Kidney glomerular epithelial cell (primary cell): ENCODE results near the gene CXXC5.
A peak's percentile ranks its signal among the peaks of the same experiment; 100 is the strongest.

ENCODE experiments used
- DNase-seq: peaks from one replicate; lab custom pipeline; 2025; lab: John Stamatoyannopoulos, UW

The CXXC5 gene

GRCh38 chr5:139666551-139666950 lies 18.4 kb downstream of the CXXC5 start:
- no peak for DNase-seq

GRCh38 chr5:139667001-139667729 lies 19.0 kb downstream of the CXXC5 start:
- no peak for DNase-seq

GRCh38 chr5:139667730-139668063 lies 19.5 kb downstream of the CXXC5 start:
- DNase-seq: no peak

GRCh38 chr5:139668064-139668880 lies 20.1 kb downstream of the CXXC5 start:
- no peak for DNase-seq

- no peak for DNase-seq
Measured at GRCh38 chr5:139668924-139669661, 20.9 kb downstream of the CXXC5 start.

GRCh38 chr5:139669662-139670368 lies 21.7 kb downstream of the CXXC5 start:
- no peak for DNase-seq

GRCh38 chr5:139670369-139671095 lies 22.4 kb downstream of the CXXC5 start:
- no peak for DNase-seq

- DNase-seq: no peak
Measured at GRCh38 chr5:139671096-139671841, 23.1 kb downstream of the CXXC5 start.

GRCh38 chr5:139675213-139675612 lies 27.1 kb downstream of the CXXC5 start:
- no peak for DNase-seq

GRCh38 chr5:139675825-139676224 lies 27.7 kb downstream of the CXXC5 start:
- DNase-seq: no peak

- no peak for DNase-seq
Measured at GRCh38 chr5:139676406-139676805, 28.3 kb downstream of the CXXC5 start.

GRCh38 chr5:139676951-139677735 lies 29.0 kb downstream of the CXXC5 start:
- DNase-seq: peak; percentile 67

GRCh38 chr5:139677736-139678613 lies 29.8 kb downstream of the CXXC5 start:
- DNase-seq: no peak

GRCh38 chr5:139678751-139679750 lies 30.9 kb downstream of the CXXC5 start:
- no peak for DNase-seq

- no peak for DNase-seq
Measured at GRCh38 chr5:139680368-139681111, 32.4 kb downstream of the CXXC5 start.

- no peak for DNase-seq
Measured at GRCh38 chr5:139681112-139681458, 32.9 kb downstream of the CXXC5 start.

- DNase-seq: no peak
Measured at GRCh38 chr5:139681466-139681865, 33.3 kb downstream of the CXXC5 start.
